Activated T-cell treated with anti-CD3 and anti-CD28 coated beads, Interleukin-2, amount 50 U/mL, for 72 hours (primary cell): Measurements from ENCODE around the gene RBBP7. TPM values are rescaled to one million over a fixed set of nuclear protein-coding genes. Genes with fewer than 3 reads are reported as not detected.
"Not testable (repeated sequence)": the region's sequence is repeated elsewhere in the genome, so short reads cannot be mapped to it uniquely, and the experiment has no call there.

Experiments
- ATAC-seq, 2 donors: fragments of 150-1000 bp; cut with Tn5 transposase; replicated peaks in 1 of 2; 2 replicates each; pipeline ENCODE4 v1.10.0; 2021; ENCODE audit warnings: moderate library complexity in 2 of 2, mild to moderate bottlenecking in 1 of 2
- DNase-seq, 2 donors: peaks; one replicate each; pipeline ENCODE4 v3.0.0; 2021 to 2022; ENCODE audit warnings: mixed read lengths in 1 of 2
- H3K27ac Mint-ChIP-seq: one replicate; pipeline ENCODE4 v1.8.0; 2022; ENCODE audit warnings: mild to moderate bottlenecking, moderate library complexity, mixed read lengths
- H3K27me3 Mint-ChIP-seq: one replicate; pipeline ENCODE4 v1.8.0; 2022; ENCODE audit warnings: low read depth, mixed read lengths
- H3K36me3 Mint-ChIP-seq, 2 donors: one replicate each; pipeline ENCODE4 v1.8.0; 2022; ENCODE audit warnings: mixed read lengths in 2 of 2, mild to moderate bottlenecking in 1 of 2; ENCODE audit not compliant: insufficient read depth in 2 of 2
- H3K4me1 Mint-ChIP-seq: one replicate; pipeline ENCODE4 v1.8.0; 2022; ENCODE audit warnings: low read depth, mixed read lengths
- H3K4me3 Mint-ChIP-seq, 2 donors: one replicate each; pipeline ENCODE4 v1.8.0; 2022; ENCODE audit warnings: mild to moderate bottlenecking in 2 of 2, mixed read lengths in 2 of 2, moderate library complexity in 2 of 2
- H3K9me3 Mint-ChIP-seq, 2 donors: one replicate each; pipeline ENCODE4 v1.8.0; 2022; ENCODE audit warnings: mixed read lengths in 2 of 2
- total RNA-seq, 2 donors: library from RNA; stranded (reverse); gene quantifications; one replicate each; pipeline ENCODE4 v1.2.3, GENCODE V29; 2022

The RBBP7 gene
- total RNA-seq, 2 donors from 2014 or later, result 234 to 265 TPM

GRCh38 chrX:16882169-16882568 lies 12.0 kb upstream of the RBBP7 start:
- ATAC-seq (peak; percentile 23 to 55), DNase-seq (peak in 1 of 2 donors; percentile 7)
- no peaks in the 10 kb centered on the region for H3K9me3 Mint-ChIP-seq
- no peak overlapping the region for H3K27ac Mint-ChIP-seq
- no peaks in the 10 kb centered on the region for H3K36me3 Mint-ChIP-seq
- peaks cover 40% of the 10 kb centered on the region for H3K27me3 Mint-ChIP-seq
- peaks cover 9% of the 10 kb centered on the region for H3K4me1 Mint-ChIP-seq
- H3K4me3 Mint-ChIP-seq, result peak overlapping the region; percentile 68 to 83

- DNase-seq (no peak), ATAC-seq (no peak)
- Mint-ChIP-seq H3K4me3 (no peak overlapping the region), H3K27me3 (peaks cover 68% of the 10 kb centered on the region), H3K4me1 (peaks cover 4% of the 10 kb centered on the region), H3K9me3 (no peaks in the 10 kb centered on the region), H3K36me3 (no peaks in the 10 kb centered on the region), H3K27ac (no peak overlapping the region)
These were observed 6.5 kb upstream of the RBBP7 start for GRCh38 chrX:16876696-16877095.

- no peak for ATAC-seq
- H3K9me3 Mint-ChIP-seq, result no peaks in the 10 kb centered on the region
These were observed 4.4 kb upstream of the RBBP7 start for GRCh38 chrX:16874458-16875095.

DNA sequence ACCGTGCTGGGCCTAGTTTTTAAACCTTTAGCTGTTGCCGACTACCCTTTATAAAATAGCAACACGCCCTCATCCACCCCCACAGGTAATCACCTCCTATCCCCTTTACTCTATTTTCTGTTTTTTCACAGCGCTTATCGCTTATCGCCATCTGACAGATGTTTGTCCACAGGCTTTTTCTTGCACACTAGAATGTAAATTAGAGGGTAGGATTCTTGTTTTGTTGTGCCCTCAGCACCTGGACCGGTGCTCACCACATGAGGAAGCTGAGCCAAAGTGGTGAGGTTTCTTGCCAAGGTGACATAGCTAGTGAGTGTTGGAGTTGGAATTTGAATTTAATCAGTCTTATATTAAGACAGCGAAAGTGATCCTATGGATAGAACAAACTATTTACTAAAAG lies 2.9 kb upstream of the RBBP7 start:
- ATAC-seq (no peak), DNase-seq (no peak)
- H3K4me3 Mint-ChIP-seq, result no peak overlapping the region
- H3K4me1 Mint-ChIP-seq, result peaks cover 20% of the 10 kb centered on the region
- H3K27me3 Mint-ChIP-seq, result peaks cover 55% of the 10 kb centered on the region
- no peaks in the 10 kb centered on the region for H3K9me3 Mint-ChIP-seq
- no peak overlapping the region for H3K27ac Mint-ChIP-seq
- H3K36me3 Mint-ChIP-seq, result peaks cover 5 to 13% of the 10 kb centered on the region in 2 donors

More at GRCh38 chrX:16874458-16875095, 4.4 kb upstream of the RBBP7 start:
- no peak for DNase-seq
- H3K27ac Mint-ChIP-seq, result no peak overlapping the region
- no peak overlapping the region for H3K4me3 Mint-ChIP-seq
- peaks cover 10% of the 10 kb centered on the region for H3K4me1 Mint-ChIP-seq
- peaks cover 0 to 3% of the 10 kb centered on the region in 2 donors for H3K36me3 Mint-ChIP-seq
- H3K27me3 Mint-ChIP-seq, result peaks cover 65% of the 10 kb centered on the region

GRCh38 chrX:16870862-16871815 lies 977 bp upstream of the RBBP7 start:
- Mint-ChIP-seq H3K36me3 (peaks cover 8 to 22% of the 10 kb centered on the region in 2 donors), H3K27me3 (peaks cover 38% of the 10 kb centered on the region), H3K4me1 (peaks cover 37% of the 10 kb centered on the region), H3K9me3 (no peaks in the 10 kb centered on the region), H3K27ac (peak overlapping the region; percentile 90), H3K4me3 (peak overlapping the region; percentile 82 to 85)
- ATAC-seq, result peak in 1 of 2 donors; percentile 1
- DNase-seq, result no peak

- DNase-seq, result peak; percentile 62 to 66
These were observed 618 bp downstream of the RBBP7 start for GRCh38 chrX:16869393-16870094.

DNA sequence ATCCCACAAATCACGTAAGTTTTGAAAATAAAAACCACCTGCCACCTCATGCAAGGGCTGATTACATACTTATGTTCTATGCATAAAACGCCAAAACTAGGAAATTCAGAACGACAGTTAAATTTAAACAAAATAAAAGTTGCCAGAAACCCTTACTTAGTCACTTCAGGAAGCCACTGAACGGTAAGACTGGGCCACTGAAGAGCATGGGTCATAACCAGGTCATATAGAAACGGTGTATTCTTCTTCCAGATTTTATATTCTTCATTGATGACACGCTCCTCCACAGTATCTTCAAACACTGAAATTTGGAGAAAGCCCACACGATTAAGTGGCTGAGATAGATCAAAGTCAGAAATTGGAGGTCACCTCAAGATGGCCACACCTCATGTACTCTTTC lies 1.2 kb downstream of the RBBP7 start:
- no peaks in the 10 kb centered on the region for H3K9me3 Mint-ChIP-seq
- H3K4me1 Mint-ChIP-seq, result peaks cover 37% of the 10 kb centered on the region
- peak in 1 of 2 donors; percentile 38 for DNase-seq

More at GRCh38 chrX:16869393-16870094, 618 bp downstream of the RBBP7 start:
- Mint-ChIP-seq H3K36me3 (peaks cover 10 to 26% of the 10 kb centered on the region in 2 donors), H3K27me3 (peaks cover 28% of the 10 kb centered on the region), H3K9me3 (no peaks in the 10 kb centered on the region), H3K4me3 (peak overlapping the region; percentile 99 to 100), H3K27ac (peak overlapping the region; percentile 99), H3K4me1 (peaks cover 37% of the 10 kb centered on the region)
- ATAC-seq, result peak; percentile 54 to 56

GRCh38 chrX:16867947-16868346 lies 2.2 kb downstream of the RBBP7 start:
- Mint-ChIP-seq H3K27ac (peak overlapping the region; percentile 96), H3K27me3 (peaks cover 16% of the 10 kb centered on the region)
- no peak for ATAC-seq

More for the DNA sequence above, 1.2 kb downstream of the RBBP7 start:
- Mint-ChIP-seq H3K36me3 (peaks cover 10 to 28% of the 10 kb centered on the region in 2 donors), H3K27me3 (peaks cover 25% of the 10 kb centered on the region), H3K4me3 (peak overlapping the region; percentile 91 to 94), H3K27ac (peak overlapping the region; percentile 96)
- peak; percentile 56 for ATAC-seq

GRCh38 chrX:16862829-16863228 lies 7.3 kb downstream of the RBBP7 start:
- Mint-ChIP-seq H3K27ac (peak overlapping the region; percentile 70), H3K9me3 (no peaks in the 10 kb centered on the region), H3K36me3 (peaks cover 13 to 28% of the 10 kb centered on the region in 2 donors)

More at GRCh38 chrX:16867947-16868346, 2.2 kb downstream of the RBBP7 start:
- Mint-ChIP-seq H3K4me1 (peaks cover 37% of the 10 kb centered on the region), H3K9me3 (no peaks in the 10 kb centered on the region), H3K4me3 (peak overlapping the region; percentile 91 to 94), H3K36me3 (peaks cover 13 to 33% of the 10 kb centered on the region in 2 donors)
- DNase-seq, result no peak

GRCh38 chrX:16856744-16857143 lies 13.4 kb downstream of the RBBP7 start:
- Mint-ChIP-seq H3K27me3 (peaks cover 8% of the 10 kb centered on the region), H3K4me1 (peaks cover 68% of the 10 kb centered on the region), H3K9me3 (no peaks in the 10 kb centered on the region), H3K36me3 (peaks cover 15 to 35% of the 10 kb centered on the region in 2 donors), H3K4me3 (peak overlapping the region in 1 of 2 donors; percentile 53), H3K27ac (peak overlapping the region; percentile 68)
- ATAC-seq, result no peak
- DNase-seq, result no peak

More at GRCh38 chrX:16862829-16863228, 7.3 kb downstream of the RBBP7 start:
- H3K4me3 Mint-ChIP-seq, result no peak overlapping the region
- DNase-seq (no peak), ATAC-seq (peak in 1 of 2 donors; percentile 64)
- peaks cover 33% of the 10 kb centered on the region for H3K4me1 Mint-ChIP-seq
- peaks cover 14% of the 10 kb centered on the region for H3K27me3 Mint-ChIP-seq

DNA sequence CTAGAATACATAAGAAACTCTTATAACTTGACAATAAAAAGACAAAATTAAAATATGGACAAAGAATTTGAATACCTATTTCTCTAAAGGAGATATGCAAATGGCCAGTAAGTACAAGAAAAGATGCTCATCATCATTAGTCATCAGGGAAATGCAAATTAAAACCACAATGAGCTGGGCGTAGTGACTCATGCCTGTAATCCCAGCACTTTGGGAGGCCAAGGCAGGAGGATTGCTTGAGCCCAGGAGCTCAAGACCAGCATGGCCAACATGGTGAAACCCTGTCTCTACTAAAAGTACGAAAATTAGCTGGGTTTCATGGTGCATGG lies 14.1 kb downstream of the RBBP7 start:
- ATAC-seq, result peak; percentile 69 to 76
- not testable (repeated sequence) for H3K27me3 Mint-ChIP-seq, H3K9me3 Mint-ChIP-seq
- H3K4me1 Mint-ChIP-seq, result peaks cover 73% of the 10 kb centered on the region
- peak; percentile 28 to 55 for DNase-seq
- peak overlapping the region in 1 of 2 donors; percentile 46 for H3K4me3 Mint-ChIP-seq
- H3K27ac Mint-ChIP-seq, result peak overlapping the region; percentile 68
- peaks cover 15 to 36% of the 10 kb centered on the region in 2 donors for H3K36me3 Mint-ChIP-seq

- H3K4me3 Mint-ChIP-seq, result peak overlapping the region in 1 of 2 donors; percentile 46
- H3K9me3 Mint-ChIP-seq, result no peaks in the 10 kb centered on the region
- peaks cover 8% of the 10 kb centered on the region for H3K27me3 Mint-ChIP-seq
- DNase-seq (no peak), ATAC-seq (peak; percentile 22 to 49)
- peaks cover 73% of the 10 kb centered on the region for H3K4me1 Mint-ChIP-seq
- peak overlapping the region; percentile 46 for H3K27ac Mint-ChIP-seq
- peaks cover 15 to 37% of the 10 kb centered on the region in 2 donors for H3K36me3 Mint-ChIP-seq
These were observed 14.6 kb downstream of the RBBP7 start for GRCh38 chrX:16855363-16856075.
